GM19463 (cell line): ENCODE measurements around the gene DUS1L.

Experiments
- ATAC-seq: cut with Tn5 transposase; IDR thresholded peaks from one replicate; pipeline ENCODE4 v1.9.1; 2021; ENCODE audit warnings: mild to moderate bottlenecking, moderate library complexity; ENCODE audit not compliant: unreplicated experiment

Gene DUS1L

GRCh38 chr17:82065638-82066303, at the start of gene DUS1L:
DUS1L (minus strand) TSS chr17:82065804; CDS start chr17:82065059, 745 bp downstream.
- peak; percentile 61 for ATAC-seq

- no peak for ATAC-seq
Observed at GRCh38 chr17:82114872-82115271, 49.3 kb upstream of the DUS1L start.

- no peak for ATAC-seq
Observed at GRCh38 chr17:82114447-82114846, 48.8 kb upstream of the DUS1L start.

GRCh38 chr17:82113941-82114340, 48.3 kb upstream of the DUS1L start:
- no peak for ATAC-seq

GRCh38 chr17:82113422-82113821, 47.8 kb upstream of the DUS1L start:
- ATAC-seq: no peak

- no peak for ATAC-seq
Observed at GRCh38 chr17:82112914-82113311, 47.3 kb upstream of the DUS1L start.

GRCh38 chr17:82112181-82112913, 46.7 kb upstream of the DUS1L start:
- ATAC-seq: no peak

- ATAC-seq: no peak
Observed at GRCh38 chr17:82110298-82110697, 44.7 kb upstream of the DUS1L start.

GRCh38 chr17:82108961-82109475, 43.4 kb upstream of the DUS1L start:
- ATAC-seq: no peak

GRCh38 chr17:82108496-82108945, 42.9 kb upstream of the DUS1L start:
- ATAC-seq: no peak

- ATAC-seq: no peak
Observed at GRCh38 chr17:82108038-82108437, 42.4 kb upstream of the DUS1L start.

GRCh38 chr17:82107341-82107860, 41.8 kb upstream of the DUS1L start:
- ATAC-seq: no peak

GRCh38 chr17:82106688-82107305, 41.2 kb upstream of the DUS1L start:
- ATAC-seq: no peak

- peak; percentile 91 for ATAC-seq
Observed at GRCh38 chr17:82105882-82106687, 40.5 kb upstream of the DUS1L start.

- ATAC-seq: no peak
Observed at GRCh38 chr17:82105417-82105881, 39.8 kb upstream of the DUS1L start.

GRCh38 chr17:82104797-82105416, 39.3 kb upstream of the DUS1L start:
- ATAC-seq: no peak

GRCh38 chr17:82103553-82104451, 38.2 kb upstream of the DUS1L start:
- no peak for ATAC-seq

GRCh38 chr17:82101767-82102679, 36.4 kb upstream of the DUS1L start:
- ATAC-seq: no peak
